H1 (cell line): ENCODE measurements around the gene LILRB1. TPM values are rescaled to one million over a fixed set of nuclear protein-coding genes. Genes with fewer than 3 reads are reported as not detected.

ENCODE experiments used
- CTCF ChIA-PET: fragments of 300-600 bp; sonication (Branson Sonifier 250); formaldehyde crosslinking; loops from one replicate; lab custom pipeline; 2021; ENCODE audit not compliant: partially characterized antibody; lab: Charles Lee
- POLR2A ChIA-PET: fragments of 300-600 bp; sonication (Branson Sonifier 250); formaldehyde crosslinking; loops from one replicate; lab custom pipeline; 2021; ENCODE audit warnings: inconsistent platforms; ENCODE audit not compliant: partially characterized antibody; lab: Charles Lee
- DNase-seq, 2 experiments: peaks; one replicate each; pipeline versions ENCODE4 v3.0.0 to v3.0.0-alpha.2; 2010 to 2022; ENCODE audit warnings: low spot score in 2 of 2, low read depth in 1 of 2, mixed read lengths in 1 of 2
- FAIRE-seq: peaks from 2 replicates; lab custom pipeline; 2011; peaks lifted over from hg19 to GRCh38; lab: Jason Lieb, UNC
- H2AFZ ChIP-seq: 2 replicates; pipeline ENCODE4 v1.8.1; 2012; ENCODE audit warnings: low read length, inconsistent platforms
- H2AK5ac ChIP-seq: 2 replicates; pipeline ENCODE4 v1.6.1; 2013; ENCODE audit warnings: low read depth, low read length
- H2BK120ac ChIP-seq: replicated peaks from 2 replicates; pipeline ENCODE3; 2013; ENCODE audit warnings: low read depth, low read length, inconsistent platforms
- H2BK12ac ChIP-seq: 2 replicates; pipeline ENCODE4 v1.6.1; 2013; ENCODE audit warnings: low read depth, low read length
- H2BK15ac ChIP-seq: 2 replicates; pipeline ENCODE4 v1.6.1; 2013; ENCODE audit warnings: low read length
- H2BK20ac ChIP-seq: 2 replicates; pipeline ENCODE4 v1.6.1; 2013; ENCODE audit warnings: low read length
- H2BK5ac ChIP-seq: 2 replicates; pipeline ENCODE4 v1.6.1; 2013; ENCODE audit warnings: low read depth, low read length
- H3K14ac ChIP-seq: 2 replicates; pipeline ENCODE4 v1.6.1; 2013; ENCODE audit warnings: inconsistent platforms; ENCODE audit not compliant: insufficient read length
- H3K18ac ChIP-seq: 2 replicates; pipeline ENCODE4 v1.6.1; 2013; ENCODE audit warnings: low read length; ENCODE audit errors: extremely low read depth
- H3K23ac ChIP-seq: 2 replicates; pipeline ENCODE4 v1.6.1; 2013; ENCODE audit warnings: inconsistent platforms; ENCODE audit not compliant: insufficient read length
- H3K23me2 ChIP-seq: 2 replicates; pipeline ENCODE4 v1.6.1; 2013; ENCODE audit warnings: low read depth, low read length
- H3K27ac ChIP-seq: 2 replicates; pipeline ENCODE4 v1.6.1; 2011; ENCODE audit warnings: low read depth, low read length, inconsistent platforms
- H3K27me3 ChIP-seq, 4 experiments: replicated peaks in 1 of 4; 1 replicate in 1 of 4; 2 replicates in 3 of 4; pipeline versions ENCODE4 v1.6.1 to v1.8.1; 2011 to 2013; ENCODE audit warnings: low read length in 3 of 4, mild to moderate bottlenecking in 3 of 4, inconsistent platforms in 2 of 4, mixed read lengths in 2 of 4, moderate library complexity in 1 of 4; ENCODE audit not compliant: control insufficient read depth in 3 of 4, insufficient read depth in 3 of 4; ENCODE audit errors: extremely low read depth in 1 of 4
- H3K36me3 ChIP-seq, 4 experiments: 2 replicates each; pipeline versions ENCODE4 v1.6.1 to v1.8.1; 2011 to 2013; ENCODE audit warnings: mild to moderate bottlenecking in 4 of 4, low read length in 3 of 4, moderate library complexity in 2 of 4, control low read depth in 1 of 4, inconsistent platforms in 1 of 4; ENCODE audit not compliant: insufficient read depth in 4 of 4, control insufficient read depth in 2 of 4
- H3K4ac ChIP-seq: replicated peaks from 2 replicates; pipeline ENCODE3; 2013; ENCODE audit warnings: low read length, low read depth, mixed read lengths, inconsistent platforms; ENCODE audit not compliant: insufficient read length
- H3K4me1 ChIP-seq, 4 experiments: replicated peaks in 1 of 4; 1 replicate in 1 of 4; 2 replicates in 3 of 4; pipeline versions ENCODE4 v1.6.1 to v1.8.1; 2011 to 2013; ENCODE audit warnings: low read length in 3 of 4, inconsistent platforms in 2 of 4, mixed read lengths in 1 of 4; ENCODE audit not compliant: insufficient read depth in 4 of 4, control insufficient read depth in 3 of 4
- H3K4me2 ChIP-seq, 2 experiments: 2 replicates each; pipeline versions ENCODE4 v1.6.1 to v1.8.1; 2011 to 2013; ENCODE audit warnings: low read depth in 2 of 2, low read length in 2 of 2, control low read depth in 1 of 2, inconsistent platforms in 1 of 2, mild to moderate bottlenecking in 1 of 2; ENCODE audit not compliant: insufficient read depth in 1 of 2
- H3K4me3 ChIP-seq, 4 experiments: fragments of 200-600, 300-600 bp in 1 of 4; sonication (generic), shearing (Covaris generic), sonication (Bioruptor Twin) in 1 of 4; 2 replicates each; pipeline versions ENCODE4 v1.5.1 to v1.8.1; 2011 to 2016; ENCODE audit warnings: low read length in 4 of 4, low read depth in 3 of 4, control low read depth in 2 of 4, inconsistent platforms in 2 of 4, mild to moderate bottlenecking in 2 of 4, mixed read lengths in 1 of 4, moderate library complexity in 1 of 4; ENCODE audit not compliant: insufficient read depth in 2 of 4; ENCODE audit errors: extremely low read depth in 1 of 4
- H3K56ac ChIP-seq: replicated peaks from 2 replicates; pipeline ENCODE3; 2013; ENCODE audit warnings: low read depth, mild to moderate bottlenecking, mixed read lengths, low read length, inconsistent platforms; ENCODE audit not compliant: insufficient read length
- H3K79me1 ChIP-seq: 2 replicates; pipeline ENCODE4 v1.6.1; 2013; ENCODE audit warnings: low read depth, low read length, control low read depth
- H3K79me2 ChIP-seq, 2 experiments: 2 replicates each; pipeline versions ENCODE4 v1.6.1 to v1.8.1; 2012 to 2013; ENCODE audit warnings: low read length in 2 of 2, mild to moderate bottlenecking in 2 of 2, inconsistent platforms in 1 of 2; ENCODE audit not compliant: insufficient read depth in 2 of 2, control insufficient read depth in 1 of 2
- H3K9ac ChIP-seq, 4 experiments: replicated peaks in 1 of 4; 1 replicate in 1 of 4; 2 replicates in 3 of 4; pipeline versions ENCODE4 v1.6.1 to v1.8.1; 2011 to 2013; ENCODE audit warnings: low read depth in 3 of 4, low read length in 3 of 4, control low read depth in 2 of 4, mild to moderate bottlenecking in 2 of 4, moderate library complexity in 2 of 4, inconsistent platforms in 1 of 4; ENCODE audit errors: extremely low read depth in 1 of 4
- H3K9me3 ChIP-seq, 2 experiments: 2 replicates each; pipeline versions ENCODE4 v1.6.1 to v1.8.1; 2012 to 2013; ENCODE audit warnings: mild to moderate bottlenecking in 2 of 2, moderate library complexity in 2 of 2, control low read depth in 1 of 2, inconsistent platforms in 1 of 2, low read depth in 1 of 2, low read length in 1 of 2, mixed read lengths in 1 of 2; ENCODE audit not compliant: insufficient read depth in 2 of 2
- H4K20me1 ChIP-seq, 2 experiments: replicated peaks in 1 of 2; 2 replicates each; pipeline versions ENCODE3 to v1.8.1; 2011 to 2013; ENCODE audit warnings: inconsistent platforms in 2 of 2, low read length in 2 of 2, mild to moderate bottlenecking in 1 of 2; ENCODE audit not compliant: insufficient read depth in 2 of 2, control insufficient read depth in 1 of 2
- H4K5ac ChIP-seq: 2 replicates; pipeline ENCODE4 v1.6.1; 2013; ENCODE audit warnings: low read length, low read depth, mixed read lengths, inconsistent platforms; ENCODE audit not compliant: insufficient read length
- H4K8ac ChIP-seq: 2 replicates; pipeline ENCODE4 v1.8.0; 2013; ENCODE audit warnings: mild to moderate bottlenecking, moderate library complexity, low read length, inconsistent platforms; ENCODE audit not compliant: insufficient read depth; ENCODE audit errors: extremely low read depth
- H4K91ac ChIP-seq: replicated peaks from 2 replicates; pipeline ENCODE3; 2013; ENCODE audit warnings: low read length, mixed read lengths, inconsistent platforms; ENCODE audit not compliant: insufficient read length
- CHD1 ChIP-seq: IDR thresholded peaks from 2 replicates; pipeline ENCODE4 v1.6.1; 2012; ENCODE audit warnings: low read depth, low read length, improper control_type of control experiment
- CHD2 ChIP-seq: IDR thresholded peaks from 2 replicates; pipeline ENCODE4 v1.6.1; 2012; ENCODE audit warnings: low read length, improper control_type of control experiment
- CREB1 ChIP-seq: IDR thresholded peaks from 2 replicates; pipeline ENCODE4 v1.6.1; 2012; ENCODE audit warnings: inconsistent platforms
- HDAC6 ChIP-seq: IDR thresholded peaks from one replicate; pipeline ENCODE4 v1.7.1; 2012; ENCODE audit warnings: low read depth, mild to moderate bottlenecking, inconsistent platforms, low read length, moderate library complexity
- KDM1A ChIP-seq: fragments of 200-600, 300-600 bp; sonication (generic); IDR thresholded peaks from 2 replicates; pipeline ENCODE4 v1.7.1; 2016; ENCODE audit warnings: mild to moderate bottlenecking, low read length, borderline replicate concordance
- TAF1 ChIP-seq: IDR thresholded peaks from 2 replicates; pipeline ENCODE4 v1.6.1; 2011; ENCODE audit warnings: mild to moderate bottlenecking, low read depth, low read length
- ZNF274 ChIP-seq: IDR thresholded peaks from 2 replicates; pipeline ENCODE4 v1.7.0; 2012; ENCODE audit warnings: low read length, borderline replicate concordance; ENCODE audit errors: extremely low read depth
- WGBS, 2 experiments: shearing (Covaris generic) in 1 of 2; methylation state at CpG; one replicate each; pipeline versions ENCODE4 v1.1.6 to v1.1.7; 2013 to 2015; ENCODE audit warnings: low lambda C conversion rate in 2 of 2, mixed read lengths in 2 of 2, inconsistent platforms in 1 of 2, low coverage in 1 of 2, missing lambda C conversion rate in 1 of 2; ENCODE audit not compliant: insufficient replicate concordance in 2 of 2, insufficient coverage in 1 of 2, insufficient read length in 1 of 2; ENCODE audit errors: extremely low coverage in 1 of 2, missing lambda C conversion rate in 1 of 2; 5-methylcytosine and 5-hydroxymethylcytosine counted together
- polyA plus RNA-seq, 7 experiments: library from polyadenylated mRNA; depleted of rRNA in 3 of 7; stranded (reverse) in 5 of 7; unstranded in 2 of 7; fragments of >200 nt in 5 of 7; fragments of 200-250 nt in 2 of 7; gene quantifications; 1 replicate in 5 of 7; 2 replicates in 1 of 7; 4 replicates in 1 of 7; pipeline versions ENCODE4 v1.2.1 to v1.2.3, GENCODE V29; 2011 to 2013; ENCODE audit warnings: missing spikeins in 2 of 7, mixed read lengths in 2 of 7
- total RNA-seq: library from RNA; stranded (reverse); fragmentation: NEBNext Ultra II Directional; extraction: Animal tissue kit (Norgen Biotek cat#: 25700); gene quantifications from 2 replicates; pipeline ENCODE4 v1.2.1, GENCODE V29; 2021

The LILRB1 gene
- total and polyA plus RNA-seq, 2 of the 8 experiments (the other 6 are each of a cell fraction or from before 2014, with no cell fraction given) = not detected

- no peaks in the 10 kb centered on the region for H3K27me3 ChIP-seq
- H4K91ac ChIP-seq = no peak overlapping the region
- no peak overlapping the region for H2BK15ac ChIP-seq
- 58% methylated on average over 4 of the region's 4 CpGs; no CpG with 5 or more reads in 1 of the 2 experiments for WGBS, 2 experiments
- DNase-seq = no peak
- H4K20me1 ChIP-seq = no peaks in the 10 kb centered on the region
- no peak overlapping the region for H4K5ac ChIP-seq
- no peak overlapping the region for H2AK5ac ChIP-seq
- H3K56ac ChIP-seq = no peak overlapping the region
- no peak overlapping the region for H3K27ac ChIP-seq
- ChIA-PET POLR2A (no interaction called here), CTCF (no interaction called here)
- H3K79me1 ChIP-seq = no peaks in the 10 kb centered on the region
- H3K4ac ChIP-seq = no peak overlapping the region
- H3K4me1 ChIP-seq = no peaks in the 10 kb centered on the region
- no peaks in the 10 kb centered on the region for H3K36me3 ChIP-seq
- peaks cover 36 to 53% of the 10 kb centered on the region in 2 experiments for H3K9me3 ChIP-seq
- no peaks in the 10 kb centered on the region for H3K23me2 ChIP-seq
- H3K18ac ChIP-seq = no peak overlapping the region
- H2AFZ ChIP-seq = no peak overlapping the region
- no peak overlapping the region for H3K9ac ChIP-seq
- no peak overlapping the region for H2BK12ac ChIP-seq
- FAIRE-seq = no peak
- no peak overlapping the region for H3K4me3 ChIP-seq
- H3K14ac ChIP-seq = no peak overlapping the region
- no peak overlapping the region for H2BK120ac ChIP-seq
- no peak for TF ChIP-seq KDM1A
- no peak for TF ChIP-seq HDAC6
- no peak for TF ChIP-seq ZNF274
- TF ChIP-seq TAF1 = no peak
- TF ChIP-seq CREB1 = no peak
- TF ChIP-seq CHD1 = no peak
- TF ChIP-seq CHD2 = no peak
- no peak overlapping the region for H2BK5ac ChIP-seq
- no peaks in the 10 kb centered on the region for H3K79me2 ChIP-seq
- H3K4me2 ChIP-seq = no peak overlapping the region
- no peak overlapping the region for H2BK20ac ChIP-seq
- no peak overlapping the region for H3K23ac ChIP-seq
- H4K8ac ChIP-seq = no peak overlapping the region
Measured at GRCh38 chr19:54622431-54622830, 7.9 kb upstream of the LILRB1 start.
